CD14-positive monocyte (primary cell): ENCODE measurements around the gene POMGNT2. TPM values are rescaled to one million over a fixed set of nuclear protein-coding genes. Genes with fewer than 3 reads are reported as not detected.

ENCODE experiments used
- DNase-seq, 3 donors: peaks; one replicate each; pipeline ENCODE4 v3.0.0-alpha.2; 2011 to 2022
- H2AFZ ChIP-seq: 2 replicates; pipeline ENCODE4 v1.6.0; 2012; ENCODE audit warnings: mild to moderate bottlenecking, low read depth, low read length, inconsistent platforms; ENCODE audit not compliant: insufficient read depth, poor library complexity, severe bottlenecking
- H3K27ac ChIP-seq, 2 donors: 1 replicate in 1 of 2; 2 replicates in 1 of 2; pipeline ENCODE4 v1.5.1; 2012 to 2013; ENCODE audit warnings: low read length in 2 of 2, control low read depth in 1 of 2, inconsistent platforms in 1 of 2, low read depth in 1 of 2, mild to moderate bottlenecking in 1 of 2
- H3K27me3 ChIP-seq, 2 donors: one replicate each; pipeline versions ENCODE4 v1.6.0 to v1.6.1; 2011 to 2013; ENCODE audit warnings: low read length in 2 of 2; ENCODE audit not compliant: control insufficient read depth in 2 of 2, insufficient read depth in 2 of 2
- H3K36me3 ChIP-seq, 2 donors: replicated peaks in 1 of 2; 1 replicate in 1 of 2; 2 replicates in 1 of 2; pipeline versions ENCODE4 v1.5.1 to v1.6.1; 2012 to 2013; ENCODE audit warnings: low read length in 2 of 2, control low read depth in 1 of 2, inconsistent platforms in 1 of 2, mild to moderate bottlenecking in 1 of 2; ENCODE audit not compliant: insufficient read depth in 2 of 2, control insufficient read depth in 1 of 2
- H3K4me1 ChIP-seq, 2 donors: 1 replicate in 1 of 2; 2 replicates in 1 of 2; pipeline versions ENCODE4 v1.5.1 to v1.6.1; 2012 to 2013; ENCODE audit warnings: low read length in 2 of 2, control low read depth in 1 of 2, inconsistent platforms in 1 of 2, mild to moderate bottlenecking in 1 of 2, moderate library complexity in 1 of 2; ENCODE audit not compliant: insufficient read depth in 2 of 2, control insufficient read depth in 1 of 2
- H3K4me2 ChIP-seq: replicated peaks from 2 replicates; pipeline ENCODE3; 2012; ENCODE audit warnings: low read length, moderate library complexity, mild to moderate bottlenecking; ENCODE audit not compliant: poor library complexity, severe bottlenecking; ENCODE audit errors: extremely low read depth
- H3K4me3 ChIP-seq, 3 experiments: fragments of 200-600 bp in 1 of 3; sonication (generic) in 1 of 3; replicated peaks in 1 of 3; 1 replicate in 2 of 3; 2 replicates in 1 of 3; pipeline ENCODE4 v1.5.1; 2011 to 2013; ENCODE audit warnings: low read length in 3 of 3, mild to moderate bottlenecking in 3 of 3, control low read depth in 2 of 3, low read depth in 2 of 3, inconsistent platforms in 1 of 3, moderate library complexity in 1 of 3
- H3K79me2 ChIP-seq: 2 replicates; pipeline ENCODE4 v1.6.0; 2012; ENCODE audit warnings: mild to moderate bottlenecking, control low read depth, inconsistent platforms, low read length, moderate library complexity; ENCODE audit not compliant: insufficient read depth
- H3K9ac ChIP-seq: 2 replicates; pipeline ENCODE4 v1.6.0; 2017; ENCODE audit warnings: low read length, mild to moderate bottlenecking; ENCODE audit not compliant: insufficient read depth, poor library complexity, severe bottlenecking
- H3K9me3 ChIP-seq, 2 donors: replicated peaks in 1 of 2; 1 replicate in 1 of 2; 2 replicates in 1 of 2; pipeline versions ENCODE4 v1.5.1 to v1.6.1; 2012 to 2013; ENCODE audit warnings: low read length in 2 of 2, control low read depth in 1 of 2; ENCODE audit not compliant: control insufficient read depth in 1 of 2, insufficient read depth in 1 of 2
- H4K20me1 ChIP-seq: 2 replicates; pipeline ENCODE4 v1.6.0; 2012; ENCODE audit warnings: mild to moderate bottlenecking, low read length, control low read depth, moderate library complexity; ENCODE audit not compliant: insufficient read depth
- H3K27ac Mint-ChIP-seq, 7 donors: one replicate each; pipeline ENCODE4 v1.8.0; 2020; ENCODE audit warnings: mild to moderate bottlenecking in 7 of 7, mixed read lengths in 7 of 7, moderate library complexity in 6 of 7, inconsistent platforms in 2 of 7
- H3K27me3 Mint-ChIP-seq, 3 donors: one replicate each; pipeline ENCODE4 v1.8.0; 2021 to 2022; ENCODE audit warnings: low read depth in 3 of 3, mild to moderate bottlenecking in 3 of 3, mixed read lengths in 3 of 3, moderate library complexity in 3 of 3, inconsistent platforms in 1 of 3
- H3K36me3 Mint-ChIP-seq, 2 donors: one replicate each; pipeline ENCODE4 v1.8.0; 2020; ENCODE audit warnings: mixed read lengths in 2 of 2, inconsistent platforms in 1 of 2, mild to moderate bottlenecking in 1 of 2
- H3K4me1 Mint-ChIP-seq: one replicate; pipeline ENCODE4 v1.8.0; 2020; ENCODE audit warnings: mild to moderate bottlenecking, mixed read lengths
- H3K4me3 Mint-ChIP-seq, 2 donors: one replicate each; pipeline ENCODE4 v1.8.0; 2020; ENCODE audit warnings: mild to moderate bottlenecking in 2 of 2, mixed read lengths in 2 of 2, moderate library complexity in 1 of 2
- H3K9me3 Mint-ChIP-seq, 7 donors: one replicate each; pipeline ENCODE4 v1.8.0; 2020 to 2022; ENCODE audit warnings: mixed read lengths in 7 of 7, mild to moderate bottlenecking in 6 of 7, moderate library complexity in 6 of 7, inconsistent platforms in 2 of 7
- WGBS: methylation state at CpG from one replicate; pipeline ENCODE4 v1.1.5; 2013; ENCODE audit warnings: missing lambda C conversion rate; ENCODE audit not compliant: insufficient coverage; 5-methylcytosine and 5-hydroxymethylcytosine counted together
- intact Hi-C, 2 donors: fragments of 100-400 bp; cut with micrococcal nuclease; formaldehyde crosslinking; loops; one replicate each; pipeline versions ENCODE4 v1.15.0 to v1.15.1; 2023
- polyA plus RNA-seq, 3 donors: library from polyadenylated mRNA; depleted of rRNA in 1 of 3; unstranded in 2 of 3; stranded (reverse) in 1 of 3; fragments of 300-500 nt in 2 of 3; fragments of >200 nt in 1 of 3; fragmentation: Illumina TruSeq in 2 of 3; gene quantifications; 1 replicate in 2 of 3; 2 replicates in 1 of 3; pipeline ENCODE4 v1.2.3, GENCODE V29; 2012 to 2021
- TF ChIP-seq, protein P1 (sequence below): fragments of 200-600 bp; IDR thresholded peaks from one replicate; pipeline ENCODE4 v1.8.0; 2022; ENCODE audit warnings: antibody characterized with exemption, mild to moderate bottlenecking

Gene POMGNT2
- polyA plus RNA-seq, 3 donors, result 4.3 to 5.1 (median 4.4) TPM

DNA sequence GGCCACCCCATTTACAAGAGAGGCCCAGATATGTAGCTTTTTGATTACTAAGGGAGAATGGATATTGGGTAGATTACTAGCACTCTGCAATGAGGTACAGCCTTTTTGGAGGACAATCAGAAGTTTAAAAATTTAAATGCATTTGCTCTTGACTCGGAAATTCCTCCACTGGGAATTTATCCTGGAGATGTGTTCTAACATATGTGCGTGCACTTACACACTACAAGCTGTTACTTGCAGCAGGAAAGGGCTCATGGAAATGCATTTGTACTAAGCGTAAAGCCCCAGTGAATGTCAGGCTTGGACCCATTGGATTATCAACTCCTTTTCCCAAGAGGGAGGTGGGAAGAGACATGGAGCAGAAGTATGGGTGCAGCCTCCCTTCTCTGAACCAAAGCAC lies 7.8 kb upstream of the POMGNT2 start:
- Histone ChIP-seq H3K4me1 (no peaks in the 10 kb centered on the region), H3K27ac (no peak overlapping the region), H2AFZ (no peak overlapping the region), H3K4me2 (no peak overlapping the region), H3K9ac (no peak overlapping the region), H3K79me2 (no peaks in the 10 kb centered on the region), H3K36me3 (no peaks in the 10 kb centered on the region), H3K27me3 (no peaks in the 10 kb centered on the region), H3K4me3 (no peak overlapping the region), H4K20me1 (no peaks in the 10 kb centered on the region), H3K9me3 (no peaks in the 10 kb centered on the region)
- 100% methylated on average over 1 of the region's 3 CpGs for WGBS
- TF ChIP-seq, protein P1, sequence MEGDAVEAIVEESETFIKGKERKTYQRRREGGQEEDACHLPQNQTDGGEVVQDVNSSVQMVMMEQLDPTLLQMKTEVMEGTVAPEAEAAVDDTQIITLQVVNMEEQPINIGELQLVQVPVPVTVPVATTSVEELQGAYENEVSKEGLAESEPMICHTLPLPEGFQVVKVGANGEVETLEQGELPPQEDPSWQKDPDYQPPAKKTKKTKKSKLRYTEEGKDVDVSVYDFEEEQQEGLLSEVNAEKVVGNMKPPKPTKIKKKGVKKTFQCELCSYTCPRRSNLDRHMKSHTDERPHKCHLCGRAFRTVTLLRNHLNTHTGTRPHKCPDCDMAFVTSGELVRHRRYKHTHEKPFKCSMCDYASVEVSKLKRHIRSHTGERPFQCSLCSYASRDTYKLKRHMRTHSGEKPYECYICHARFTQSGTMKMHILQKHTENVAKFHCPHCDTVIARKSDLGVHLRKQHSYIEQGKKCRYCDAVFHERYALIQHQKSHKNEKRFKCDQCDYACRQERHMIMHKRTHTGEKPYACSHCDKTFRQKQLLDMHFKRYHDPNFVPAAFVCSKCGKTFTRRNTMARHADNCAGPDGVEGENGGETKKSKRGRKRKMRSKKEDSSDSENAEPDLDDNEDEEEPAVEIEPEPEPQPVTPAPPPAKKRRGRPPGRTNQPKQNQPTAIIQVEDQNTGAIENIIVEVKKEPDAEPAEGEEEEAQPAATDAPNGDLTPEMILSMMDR, result no peak
- DNase-seq, result no peak
- Mint-ChIP-seq H3K27ac (no peak overlapping the region), H3K27me3 (peaks cover 0 to 7% (median 1%) of the 10 kb centered on the region in 3 donors), H3K4me3 (no peak overlapping the region), H3K36me3 (no peaks in the 10 kb centered on the region), H3K4me1 (no peaks in the 10 kb centered on the region), H3K9me3 (peaks cover 0 to 3% (median 0%) of the 10 kb centered on the region in 7 donors)
- intact Hi-C loops, result no loop called here

DNA sequence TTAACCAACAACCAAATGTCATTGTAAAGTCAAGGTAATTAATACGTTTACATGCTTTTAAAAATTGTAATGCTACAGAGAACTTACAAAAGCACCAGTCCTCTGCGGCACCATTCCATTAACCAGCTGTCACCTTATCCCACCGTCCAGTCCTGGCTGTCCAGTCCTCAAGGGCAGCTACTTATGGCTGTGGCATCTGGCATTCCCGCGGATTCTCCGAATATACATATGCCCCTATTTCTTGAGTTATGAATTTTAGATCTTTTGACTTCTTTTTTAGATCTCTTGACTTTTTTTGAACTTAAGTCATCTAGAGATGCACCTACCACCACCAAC lies 382 bp upstream of the POMGNT2 start:
- WGBS, result no CpG with 5 or more reads among the region's 6 CpGs
- H3K4me2 ChIP-seq, result peak overlapping the region; percentile 84
- intact Hi-C loops, result no loop called here

More for the DNA sequence above, 382 bp upstream of the POMGNT2 start:
- Histone ChIP-seq H3K4me1 (peaks cover 9 to 14% of the 10 kb centered on the region in 2 donors), H3K79me2 (no peaks in the 10 kb centered on the region), H3K27ac (no peak overlapping the region), H3K9me3 (no peaks in the 10 kb centered on the region), H3K27me3 (peaks cover 0 to 7% of the 10 kb centered on the region in 2 donors), H3K9ac (no peak overlapping the region), H3K4me3 (peak overlapping the region in 1 of 3 experiments; percentile 80), H2AFZ (peak overlapping the region; percentile 97), H4K20me1 (no peaks in the 10 kb centered on the region), H3K36me3 (no peaks in the 10 kb centered on the region)
- TF ChIP-seq, protein P1, result no peak
- DNase-seq, result no peak
- peak overlapping the region; percentile 68 to 86 for H3K4me3 Mint-ChIP-seq
- no peaks in the 10 kb centered on the region for H3K36me3 Mint-ChIP-seq
- H3K27ac Mint-ChIP-seq, result no peak overlapping the region
- peaks cover 4 to 22% (median 12%) of the 10 kb centered on the region in 3 donors for H3K27me3 Mint-ChIP-seq
- H3K9me3 Mint-ChIP-seq, result peaks cover 0 to 2% (median 0%) of the 10 kb centered on the region in 7 donors
- peaks cover 15% of the 10 kb centered on the region for H3K4me1 Mint-ChIP-seq
